Heart right ventricle (tissue), 16 donors: Measurements from ENCODE around the gene TJP1. TPM values are rescaled to one million over a fixed set of nuclear protein-coding genes. Genes with fewer than 3 reads are reported as not detected.
"Not testable (repeated sequence)": the region's sequence is repeated elsewhere in the genome, so short reads cannot be mapped to it uniquely, and the experiment has no call there.

ENCODE experiments used
- ATAC-seq, 8 donors: fragments of 200-7000 bp; cut with Tn5 transposase; one replicate each; pipeline ENCODE4 v1.9.1; 2020; ENCODE audit warnings: mild to moderate bottlenecking in 8 of 8, moderate library complexity in 8 of 8, moderate number of reproducible peaks in 1 of 8
- DNase-seq, 2 donors: peaks; one replicate each; pipeline ENCODE4 v3.0.0-alpha.2; 2020
- H3K27ac ChIP-seq, 10 donors: fragments of 200-600 bp; sonication (generic) in 2 of 10; one replicate each; pipeline versions ENCODE4 v1.5.0 to v1.8.0; 2020 to 2022; ENCODE audit warnings: mild to moderate bottlenecking in 3 of 10
- H3K27me3 ChIP-seq, 7 donors: fragments of 200-600 bp; one replicate each; pipeline ENCODE4 v1.8.0; 2021 to 2022; ENCODE audit warnings: mild to moderate bottlenecking in 2 of 7
- H3K36me3 ChIP-seq, 9 donors: fragments of 200-600 bp; sonication (generic) in 1 of 9; one replicate each; pipeline versions ENCODE4 v1.5.0 to v1.8.0; 2020 to 2022; ENCODE audit warnings: mild to moderate bottlenecking in 2 of 9
- H3K4me1 ChIP-seq, 9 donors: fragments of 200-600 bp; sonication (generic) in 1 of 9; one replicate each; pipeline versions ENCODE4 v1.5.0 to v1.8.0; 2020 to 2022; ENCODE audit warnings: mild to moderate bottlenecking in 4 of 9
- H3K4me3 ChIP-seq, 10 donors: fragments of 200-600 bp; sonication (generic) in 2 of 10; one replicate each; pipeline versions ENCODE4 v1.5.0 to v1.8.0; 2020 to 2022; ENCODE audit warnings: mild to moderate bottlenecking in 7 of 10, moderate library complexity in 2 of 10
- H3K9me3 ChIP-seq, 11 donors: fragments of 200-600 bp in 10 of 11; sonication (generic) in 2 of 11; one replicate each; pipeline versions ENCODE4 v1.5.0 to v1.8.0; 2013 to 2022; ENCODE audit warnings: mild to moderate bottlenecking in 2 of 11, control low read depth in 1 of 11, moderate library complexity in 1 of 11
- WGBS, 2 donors: extraction: QIAGEN DNeasy Blood & Tissue Kit; methylation state at CpG; one replicate each; pipeline ENCODE4 v1.1.7; 2013; ENCODE audit warnings: inconsistent platforms in 1 of 2; 5-methylcytosine and 5-hydroxymethylcytosine counted together
- intact Hi-C, 10 donors: fragments of 100-400 bp; cut with DNase I; formaldehyde crosslinking; loops; one replicate each; pipeline versions ENCODE4 v1.11.1 to v1.14.2; 2022
- polyA plus RNA-seq, 2 donors: library from polyadenylated mRNA; stranded (reverse); fragments of 200-250 nt; gene quantifications; one replicate each; pipeline ENCODE4 v1.2.3, GENCODE V29; 2013
- total RNA-seq, 10 donors: library from RNA; stranded (reverse); fragmentation: NEBNext Ultra II Directional in 3 of 10; extraction: Animal tissue kit (Norgen Biotek cat#: 25700) in 3 of 10; gene quantifications; one replicate each; pipeline versions ENCODE4 v1.2.1 to v1.2.4, GENCODE V29; 2021 to 2023
- TF ChIP-seq, protein P1 (sequence below), 9 donors: fragments of 200-600 bp; sonication (generic) in 2 of 9; IDR thresholded peaks; one replicate each; pipeline versions ENCODE4 v1.5.0 to v1.8.0; 2021 to 2022; ENCODE audit warnings: antibody characterized with exemption in 9 of 9, mild to moderate bottlenecking in 5 of 9, moderate library complexity in 1 of 9
- donor health status: Arrhythmogenic right ventricular cardiomyopathy.
- donor health status: ischemic (EF 13 %, LVEDD 7.1; RV severe dilation, severe dysfunction).
- donor health status: healthy with polysubstance abuse.
- donor health status: DM: no; HTN: yes; CAD: no.
- donor health status: DM: no; HTN: no; CAD: no.
- donor health status: ischemic (EF 25% LVEDD 6.9; RV normal size, moderate dysfunction).
- donor health status: ischemic (EF 25% LVEDD 5.7; RV mildly dilated, moderate dysfunction).
- donor health status: healthy.
- donor health status: DM: yes; HTN: yes; CAD: no.
- donor health status: Ischemic cardiomyopathy.
- donor health status: ischemic (EF 35%, LVEDD 5.7; RV mildly dilated, moderate dysfunction).
- donor health status: nonischemic (EF 11% LVEDD 7.7; RV severe dilation, severe dysfunction).
- donor health status: DM: yes; HTN: yes; CAD: no.
- donor health status: PGD.
- donor health status: ischemic (EF 29% LVEDD 5.4; RV normal size, mild dysfunction).
- donor health status: nonischemic (EF 23%, LVEDD 6.1; RV moderate dilation, normal function).

Gene TJP1
- total and polyA plus RNA-seq, 12 donors: 22.8 to 166 (median 118) TPM

GRCh38 chr15:29734917-29735572, 87.2 kb downstream of the TJP1 start:
- Histone ChIP-seq H3K27me3 (no peaks in the 10 kb centered on the region), H3K4me1 (peaks cover 0 to 40% (median 17%) of the 10 kb centered on the region in 9 donors), H3K4me3 (no peak overlapping the region), H3K9me3 (no peaks in the 10 kb centered on the region), H3K36me3 (peaks cover 0 to 100% (median 45%) of the 10 kb centered on the region in 9 donors), H3K27ac (peak overlapping the region in 2 of 10 donors; percentile 11)
- intact Hi-C loops: no loop called here
- TF ChIP-seq, protein P1, sequence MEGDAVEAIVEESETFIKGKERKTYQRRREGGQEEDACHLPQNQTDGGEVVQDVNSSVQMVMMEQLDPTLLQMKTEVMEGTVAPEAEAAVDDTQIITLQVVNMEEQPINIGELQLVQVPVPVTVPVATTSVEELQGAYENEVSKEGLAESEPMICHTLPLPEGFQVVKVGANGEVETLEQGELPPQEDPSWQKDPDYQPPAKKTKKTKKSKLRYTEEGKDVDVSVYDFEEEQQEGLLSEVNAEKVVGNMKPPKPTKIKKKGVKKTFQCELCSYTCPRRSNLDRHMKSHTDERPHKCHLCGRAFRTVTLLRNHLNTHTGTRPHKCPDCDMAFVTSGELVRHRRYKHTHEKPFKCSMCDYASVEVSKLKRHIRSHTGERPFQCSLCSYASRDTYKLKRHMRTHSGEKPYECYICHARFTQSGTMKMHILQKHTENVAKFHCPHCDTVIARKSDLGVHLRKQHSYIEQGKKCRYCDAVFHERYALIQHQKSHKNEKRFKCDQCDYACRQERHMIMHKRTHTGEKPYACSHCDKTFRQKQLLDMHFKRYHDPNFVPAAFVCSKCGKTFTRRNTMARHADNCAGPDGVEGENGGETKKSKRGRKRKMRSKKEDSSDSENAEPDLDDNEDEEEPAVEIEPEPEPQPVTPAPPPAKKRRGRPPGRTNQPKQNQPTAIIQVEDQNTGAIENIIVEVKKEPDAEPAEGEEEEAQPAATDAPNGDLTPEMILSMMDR (IDR thresholded peaks at IDR 0.05): no peak
- ATAC-seq (peak in 1 of 8 donors; percentile 18), DNase-seq (no peak)
- WGBS, 2 donors: 84 to 88% methylated on average over 5 of the region's 5 CpGs

DNA sequence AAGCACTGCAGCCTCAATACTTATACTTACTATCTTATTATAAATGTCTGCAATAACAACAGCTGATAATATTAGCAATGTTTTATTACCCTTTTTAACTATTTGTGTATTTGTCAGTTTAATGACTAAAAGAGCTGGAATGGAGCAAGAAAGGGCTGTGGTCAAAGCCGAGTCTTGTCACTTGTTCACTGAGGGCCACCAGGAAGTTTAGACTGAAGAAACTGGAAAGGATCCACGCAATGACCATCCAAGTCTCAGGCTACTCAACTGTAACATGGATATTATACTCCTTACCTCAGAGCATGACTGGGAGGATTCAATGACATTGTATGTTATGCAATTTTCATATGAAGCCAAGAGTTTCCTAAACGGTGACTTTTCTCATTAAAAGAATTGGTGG, 90.4 kb downstream of the TJP1 start:
- H3K36me3 ChIP-seq: peaks cover 0 to 100% (median 53%) of the 10 kb centered on the region in 9 donors
- DNase-seq (no peak), ATAC-seq (no peak)
- peaks cover 0 to 33% (median 13%) of the 10 kb centered on the region in 9 donors for H3K4me1 ChIP-seq
- intact Hi-C loops: no loop called here
- WGBS, 2 donors: 83 to 85% methylated on average over 3 of the region's 3 CpGs
- no peaks in the 10 kb centered on the region for H3K27me3 ChIP-seq
- no peaks in the 10 kb centered on the region for H3K9me3 ChIP-seq
- H3K4me3 ChIP-seq: no peak overlapping the region
- no peak overlapping the region for H3K27ac ChIP-seq
- TF ChIP-seq, protein P1 (IDR thresholded peaks at IDR 0.05): no peak

DNA sequence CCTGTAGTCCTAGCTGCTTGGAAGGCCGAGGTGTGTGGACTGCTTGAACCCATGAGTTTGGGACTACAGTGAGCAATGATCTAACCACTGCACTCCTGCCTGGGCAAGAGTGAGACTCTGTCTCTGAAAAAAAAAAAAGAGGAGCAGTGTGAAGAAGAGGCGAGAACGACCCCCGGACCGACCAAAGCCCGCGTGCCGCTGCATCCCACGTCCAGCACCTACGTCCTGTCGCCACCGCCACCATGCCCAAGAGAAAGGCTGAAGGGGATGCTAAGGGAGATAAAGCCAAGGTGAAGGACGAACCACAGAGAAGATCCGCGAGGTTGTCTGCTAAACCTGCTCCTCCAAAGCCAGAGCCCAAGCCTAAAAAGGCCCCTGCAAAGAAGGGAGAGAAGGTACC, 91.8 kb downstream of the TJP1 start:
- H3K27ac ChIP-seq, H3K9me3 ChIP-seq, H3K27me3 ChIP-seq, H3K4me3 ChIP-seq, DNase-seq, ATAC-seq, intact Hi-C loops: not testable (repeated sequence)
- H3K36me3 ChIP-seq: peaks cover 0 to 100% (median 65%) of the 10 kb centered on the region in 9 donors
- 94 to 96% methylated on average over 15 of the region's 15 CpGs for WGBS, 2 donors
- H3K4me1 ChIP-seq: peaks cover 0 to 19% (median 2%) of the 10 kb centered on the region in 9 donors

DNA sequence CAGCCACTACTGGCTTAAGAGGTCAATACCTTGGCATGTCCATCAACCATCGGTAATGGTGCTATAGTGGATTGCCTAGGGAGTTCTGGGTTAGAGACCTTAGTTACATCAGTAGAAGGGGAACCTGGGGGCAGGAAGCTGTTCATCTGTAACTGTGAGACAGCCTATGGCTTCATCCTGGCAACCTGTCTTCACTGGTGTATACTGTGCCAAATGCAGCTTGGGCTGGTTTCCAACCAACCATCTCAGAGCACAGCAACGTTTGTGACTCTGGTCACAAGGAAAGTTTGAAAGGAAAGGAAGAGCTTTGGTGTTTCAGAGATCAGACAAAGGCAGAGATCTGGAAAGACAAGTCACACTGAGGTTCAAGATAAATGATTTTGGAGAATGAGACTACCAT, 93.8 kb downstream of the TJP1 start:
- DNase-seq (no peak), ATAC-seq (peak in 4 of 8 donors; percentile 33 to 58 (median 48))
- TF ChIP-seq, protein P1 (IDR thresholded peaks at IDR 0.05): no peak
- intact Hi-C loops: loop anchor here in 1 of 10 donors (2.0 kb wide), 1 partner anchor 14 kb away; no protein-coding TSS in a partner anchor
- H3K9me3 ChIP-seq: peaks cover 0 to 7% (median 0%) of the 10 kb centered on the region in 11 donors
- WGBS, 2 donors: 58 to 61% methylated on average over 2 of the region's 2 CpGs
- no peak overlapping the region for H3K4me3 ChIP-seq
- H3K27ac ChIP-seq: no peak overlapping the region
- peaks cover 0 to 16% (median 0%) of the 10 kb centered on the region in 9 donors for H3K4me1 ChIP-seq
- H3K27me3 ChIP-seq: no peaks in the 10 kb centered on the region
- peaks cover 0 to 100% (median 72%) of the 10 kb centered on the region in 9 donors for H3K36me3 ChIP-seq

- Histone ChIP-seq H3K9me3 (peaks cover 0 to 11% (median 0%) of the 10 kb centered on the region in 11 donors), H3K27me3 (no peaks in the 10 kb centered on the region), H3K36me3 (peaks cover 0 to 100% (median 72%) of the 10 kb centered on the region in 9 donors), H3K4me1 (peaks cover 0 to 18% (median 0%) of the 10 kb centered on the region in 9 donors), H3K4me3 (no peak overlapping the region), H3K27ac (no peak overlapping the region)
- DNase-seq (no peak), ATAC-seq (no peak)
- TF ChIP-seq, protein P1 (IDR thresholded peaks at IDR 0.05): no peak
- 94 to 96% methylated on average over 5 of the region's 5 CpGs for WGBS, 2 donors
- intact Hi-C loops: loop anchor here in 1 of 10 donors (2.0 kb wide), 1 partner anchor 13 kb away; no protein-coding TSS in a partner anchor
Observed at GRCh38 chr15:29727871-29728270, 94.4 kb downstream of the TJP1 start.
